PFSK-1 (cell line): ENCODE measurements around the gene NXN.

Experiments used
- FOXP2 ChIP-seq: optimal IDR thresholded peaks from 2 replicates; pipeline ENCODE3; 2011; ENCODE audit warnings: borderline replicate concordance, control low read depth, inconsistent platforms; ENCODE audit not compliant: insufficient read depth; ENCODE audit errors: extremely low read length, extremely low read depth
- POLR2AphosphoS5 ChIP-seq: IDR thresholded peaks from 2 replicates; pipeline ENCODE4 v1.6.1; 2012; ENCODE audit warnings: low read depth, mild to moderate bottlenecking, control low read depth, low read length, moderate library complexity
- SIN3A ChIP-seq: IDR thresholded peaks from 2 replicates; pipeline ENCODE4 v1.6.1; 2012; ENCODE audit warnings: mild to moderate bottlenecking, low read length, moderate library complexity, borderline replicate concordance; ENCODE audit not compliant: insufficient read depth
- TAF1 ChIP-seq: IDR thresholded peaks from 2 replicates; pipeline ENCODE4 v1.6.1; 2012; ENCODE audit warnings: low read length, control low read depth, borderline replicate concordance; ENCODE audit not compliant: insufficient read depth
- TF ChIP-seq, protein P1 (sequence below), 2 experiments: IDR thresholded peaks; 2 replicates each; pipeline versions ENCODE4 v1.6.1 to v1.8.0; 2011 to 2012; ENCODE audit warnings: low read depth in 2 of 2, low read length in 2 of 2, control low read depth in 1 of 2, inconsistent platforms in 1 of 2, mild to moderate bottlenecking in 1 of 2, moderate library complexity in 1 of 2; ENCODE audit not compliant: insufficient read depth in 1 of 2

NXN gene

DNA sequence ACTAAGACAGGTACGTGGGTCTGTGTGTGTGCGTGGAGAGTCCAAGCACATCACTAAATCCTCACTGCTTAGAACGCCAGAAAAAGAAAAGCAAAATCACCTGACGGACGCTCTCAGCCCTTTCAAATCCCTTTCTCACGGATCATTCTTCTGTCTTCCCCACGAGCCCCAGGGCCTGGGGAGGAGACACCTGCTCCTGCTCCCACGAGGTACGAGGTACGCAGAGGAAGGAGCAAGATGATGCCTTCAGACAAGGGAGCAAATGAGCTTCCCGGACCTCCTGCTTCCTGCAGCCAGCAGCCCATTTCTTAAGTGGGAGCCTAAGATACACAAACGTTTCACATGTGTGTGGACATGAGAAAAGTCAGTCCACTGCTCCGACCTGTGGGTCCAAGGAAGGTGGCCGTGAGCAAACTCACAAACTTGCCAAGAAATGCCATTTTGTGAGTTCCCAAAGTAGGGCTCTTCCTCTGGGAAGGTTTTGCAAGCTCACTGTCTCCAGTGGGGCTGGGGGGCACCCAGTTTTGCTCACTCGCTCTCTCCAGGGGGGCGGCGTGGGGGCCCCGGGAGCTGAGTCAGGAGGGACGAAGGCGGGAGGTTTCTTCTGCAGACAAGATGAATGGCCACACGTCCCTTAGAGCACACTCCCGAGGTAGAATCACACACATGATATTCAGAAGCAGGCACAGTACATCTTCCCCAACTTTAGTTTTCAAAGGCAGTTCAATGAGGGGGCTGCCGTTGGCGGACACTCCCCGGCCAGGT is 129.3 kb downstream of the NXN start:
- TF ChIP-seq TAF1, result no peak
- TF ChIP-seq, protein P1, sequence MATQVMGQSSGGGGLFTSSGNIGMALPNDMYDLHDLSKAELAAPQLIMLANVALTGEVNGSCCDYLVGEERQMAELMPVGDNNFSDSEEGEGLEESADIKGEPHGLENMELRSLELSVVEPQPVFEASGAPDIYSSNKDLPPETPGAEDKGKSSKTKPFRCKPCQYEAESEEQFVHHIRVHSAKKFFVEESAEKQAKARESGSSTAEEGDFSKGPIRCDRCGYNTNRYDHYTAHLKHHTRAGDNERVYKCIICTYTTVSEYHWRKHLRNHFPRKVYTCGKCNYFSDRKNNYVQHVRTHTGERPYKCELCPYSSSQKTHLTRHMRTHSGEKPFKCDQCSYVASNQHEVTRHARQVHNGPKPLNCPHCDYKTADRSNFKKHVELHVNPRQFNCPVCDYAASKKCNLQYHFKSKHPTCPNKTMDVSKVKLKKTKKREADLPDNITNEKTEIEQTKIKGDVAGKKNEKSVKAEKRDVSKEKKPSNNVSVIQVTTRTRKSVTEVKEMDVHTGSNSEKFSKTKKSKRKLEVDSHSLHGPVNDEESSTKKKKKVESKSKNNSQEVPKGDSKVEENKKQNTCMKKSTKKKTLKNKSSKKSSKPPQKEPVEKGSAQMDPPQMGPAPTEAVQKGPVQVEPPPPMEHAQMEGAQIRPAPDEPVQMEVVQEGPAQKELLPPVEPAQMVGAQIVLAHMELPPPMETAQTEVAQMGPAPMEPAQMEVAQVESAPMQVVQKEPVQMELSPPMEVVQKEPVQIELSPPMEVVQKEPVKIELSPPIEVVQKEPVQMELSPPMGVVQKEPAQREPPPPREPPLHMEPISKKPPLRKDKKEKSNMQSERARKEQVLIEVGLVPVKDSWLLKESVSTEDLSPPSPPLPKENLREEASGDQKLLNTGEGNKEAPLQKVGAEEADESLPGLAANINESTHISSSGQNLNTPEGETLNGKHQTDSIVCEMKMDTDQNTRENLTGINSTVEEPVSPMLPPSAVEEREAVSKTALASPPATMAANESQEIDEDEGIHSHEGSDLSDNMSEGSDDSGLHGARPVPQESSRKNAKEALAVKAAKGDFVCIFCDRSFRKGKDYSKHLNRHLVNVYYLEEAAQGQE (IDR thresholded peaks at IDR 0.05; ENCODE audit: insufficient read depth in 1 of 2, low read depth in 2 of 2, low read length in 2 of 2), result no peak
- TF ChIP-seq SIN3A, result no peak
- no peak for TF ChIP-seq POLR2AphosphoS5
- no peak for TF ChIP-seq FOXP2

DNA sequence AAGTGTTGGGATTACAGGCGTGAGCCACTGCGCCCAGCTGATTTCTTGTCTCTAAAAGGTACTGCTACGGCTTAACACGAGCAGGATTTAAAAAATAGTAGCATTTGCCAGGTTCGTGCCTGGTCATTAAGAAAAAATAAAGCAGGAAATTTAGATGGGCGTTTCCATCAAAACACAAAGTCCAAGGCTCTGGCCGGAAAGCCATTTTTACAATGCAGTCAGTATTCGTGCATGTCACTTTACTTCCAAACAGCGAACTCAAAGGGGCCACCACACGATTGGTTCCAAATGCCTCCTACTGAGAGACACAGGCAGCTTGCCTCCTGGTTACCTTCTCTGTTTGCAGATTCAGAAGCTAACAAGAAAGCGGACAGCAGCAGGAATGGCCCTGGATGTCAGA is 131.2 kb downstream of the NXN start:
- TF ChIP-seq, protein P1 (IDR thresholded peaks at IDR 0.05; ENCODE audit: insufficient read depth in 1 of 2, low read depth in 2 of 2, low read length in 2 of 2), result no peak
- TF ChIP-seq SIN3A (no peak), TAF1 (no peak), FOXP2 (no peak), POLR2AphosphoS5 (no peak)

DNA sequence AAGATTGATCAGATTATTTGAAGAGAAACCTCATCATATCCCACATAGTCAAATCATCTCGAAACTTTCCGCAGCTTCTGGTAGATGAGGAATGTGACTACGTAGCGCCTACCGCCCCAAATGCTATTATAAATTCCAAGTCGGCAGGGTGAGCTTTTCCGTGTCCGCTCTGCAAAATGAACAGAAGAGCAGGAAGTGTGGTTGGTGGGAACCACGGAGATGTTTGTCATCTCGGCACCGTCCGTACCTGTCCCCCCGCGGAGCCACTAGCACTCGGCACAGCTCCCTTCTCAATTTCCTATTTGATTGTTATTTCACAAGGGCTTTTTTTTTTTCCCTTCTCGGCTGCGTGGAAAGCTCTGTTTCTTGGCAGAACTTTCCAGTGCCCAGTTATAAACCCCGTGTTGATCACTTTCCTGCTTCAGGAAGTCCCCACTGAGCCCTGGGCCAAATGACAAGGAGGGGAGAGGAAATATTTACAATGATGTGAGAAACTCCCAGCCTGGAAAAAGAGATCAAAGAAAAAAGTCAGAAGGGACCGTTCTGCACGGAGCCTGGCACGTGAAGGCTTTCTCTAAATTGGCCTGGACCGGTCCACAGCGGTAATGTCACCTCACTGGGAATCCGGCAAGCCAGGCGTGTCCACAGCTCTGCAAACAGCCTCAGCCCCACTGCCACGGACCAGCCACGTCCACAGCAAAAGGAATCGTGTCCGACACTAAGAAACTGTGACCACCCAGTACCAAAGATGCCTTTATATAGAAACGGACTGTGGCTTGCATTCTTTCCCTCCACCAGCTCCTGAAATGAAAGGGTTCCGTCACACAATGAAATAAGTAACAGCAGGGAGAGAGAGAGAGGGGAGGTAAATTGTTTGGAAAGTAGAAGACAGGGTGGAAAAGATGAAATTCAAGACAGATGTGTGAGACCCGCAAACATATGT is 132.4 kb downstream of the NXN start:
- TF ChIP-seq SIN3A, result no peak
- TF ChIP-seq FOXP2, result no peak
- TF ChIP-seq, protein P1 (IDR thresholded peaks at IDR 0.05; ENCODE audit: insufficient read depth in 1 of 2, low read depth in 2 of 2, low read length in 2 of 2), result no peak
- TF ChIP-seq TAF1, result no peak
- TF ChIP-seq POLR2AphosphoS5, result no peak

DNA sequence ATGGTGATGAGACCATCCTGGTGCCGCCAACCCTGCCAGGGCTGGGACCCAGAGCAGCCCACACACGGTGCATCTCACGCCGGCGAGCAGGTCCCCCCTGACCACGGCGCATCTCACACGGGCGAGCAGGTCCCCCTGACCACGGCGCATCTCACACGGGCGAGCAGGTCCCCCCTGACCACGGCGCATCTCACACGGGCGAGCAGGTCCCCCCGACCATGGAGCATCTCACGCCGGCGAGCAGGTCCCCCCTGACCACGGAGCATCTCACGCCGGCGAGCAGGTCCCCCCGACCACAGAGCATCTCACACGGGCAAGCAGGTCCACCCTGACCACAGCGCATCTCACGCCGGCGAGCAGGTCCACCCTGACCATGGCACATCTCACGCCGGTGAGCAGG is 138.3 kb downstream of the NXN start:
- no peak for TF ChIP-seq SIN3A

DNA sequence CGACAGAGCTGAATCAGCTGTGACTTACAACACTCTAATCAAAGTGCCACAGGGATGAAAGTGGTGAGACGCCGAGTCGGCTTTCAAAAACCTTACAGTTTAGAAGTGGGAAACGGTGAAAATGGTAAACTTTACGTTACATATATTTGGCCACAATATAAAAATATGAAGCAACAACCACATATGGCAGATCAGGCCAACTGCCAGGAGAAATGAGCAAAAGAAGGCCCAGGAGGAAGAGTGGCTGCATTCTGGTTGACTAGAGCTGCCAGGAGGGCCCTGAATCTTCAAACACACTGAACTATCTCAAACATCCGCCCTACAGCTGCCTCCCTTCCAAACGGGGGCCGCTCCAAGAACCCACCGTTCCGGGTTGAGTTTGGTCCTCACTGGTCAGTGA is 141.1 kb downstream of the NXN start:
- TF ChIP-seq POLR2AphosphoS5 (no peak), FOXP2 (no peak), SIN3A (no peak), TAF1 (no peak)
- TF ChIP-seq, protein P1 (IDR thresholded peaks at IDR 0.05; ENCODE audit: insufficient read depth in 1 of 2, low read depth in 2 of 2, low read length in 2 of 2), result no peak
